SJSA1 (cell line): Measurements from ENCODE around the gene AXIN1. TPM values are rescaled to one million over a fixed set of nuclear protein-coding genes. Genes with fewer than 3 reads are reported as not detected.

Source experiments
- DNase-seq, 2 experiments: peaks; one replicate each; pipeline ENCODE4 v3.0.0-alpha.2; 2015 to 2020; ENCODE audit warnings: low spot score in 2 of 2, low read depth in 1 of 2
- H3K27ac ChIP-seq: fragments of 250-450 bp; sonication (Bioruptor Pico); 2 replicates; pipeline ENCODE4 v1.5.1; 2020; ENCODE audit warnings: mild to moderate bottlenecking, moderate library complexity
- H3K27me3 ChIP-seq: fragments of 250-450 bp; sonication (Bioruptor Pico); replicated peaks from 2 replicates; pipeline ENCODE4 v1.5.1; 2020; ENCODE audit warnings: mild to moderate bottlenecking, moderate library complexity
- H3K36me3 ChIP-seq: fragments of 250-450 bp; sonication (Bioruptor Pico); 2 replicates; pipeline ENCODE4 v1.5.1; 2020; ENCODE audit warnings: mild to moderate bottlenecking
- H3K4me1 ChIP-seq: fragments of 250-450 bp; sonication (Bioruptor Pico); replicated peaks from 2 replicates; pipeline ENCODE4 v1.6.1; 2021; ENCODE audit warnings: mild to moderate bottlenecking
- H3K4me3 ChIP-seq: fragments of 250-450 bp; sonication (Bioruptor Pico); 2 replicates; pipeline ENCODE4 v1.5.1; 2020; ENCODE audit warnings: mild to moderate bottlenecking
- H3K9me3 ChIP-seq: fragments of 250-450 bp; sonication (Bioruptor Pico); replicated peaks from 2 replicates; pipeline ENCODE4 v1.5.1; 2020; ENCODE audit warnings: mild to moderate bottlenecking
- total RNA-seq: library from RNA; depleted of rRNA; stranded (reverse); fragments of >200 nt; shearing (Covaris generic); gene quantifications from 2 replicates; pipeline ENCODE4 v1.2.3, GENCODE V29; 2014

Gene AXIN1
- total RNA-seq, 1 experiment from 2014 or later: 26.4 TPM

- H3K36me3 ChIP-seq: peaks cover 42% of the 10 kb centered on the region
- no peaks in the 10 kb centered on the region for H3K4me1 ChIP-seq
- no peaks in the 10 kb centered on the region for H3K27me3 ChIP-seq
- no peak for DNase-seq
- no peaks in the 10 kb centered on the region for H3K9me3 ChIP-seq
- no peak overlapping the region for H3K4me3 ChIP-seq
- H3K27ac ChIP-seq: no peak overlapping the region
Observed at GRCh38 chr16:293043-293775, 59.3 kb downstream of the AXIN1 start.

- peaks cover 5% of the 10 kb centered on the region; the same call in 1 of the 2 replicates for H3K9me3 ChIP-seq
- peaks cover 51% of the 10 kb centered on the region for H3K36me3 ChIP-seq
Observed at GRCh38 chr16:291539-291938, 61.0 kb downstream of the AXIN1 start.

GRCh38 chr16:290681-291405 is 61.7 kb downstream of the AXIN1 start:
- no peak for DNase-seq
- no peak overlapping the region for H3K27ac ChIP-seq
- no peaks in the 10 kb centered on the region for H3K27me3 ChIP-seq
- H3K9me3 ChIP-seq: peaks cover 7% of the 10 kb centered on the region; the same call in 1 of the 2 replicates
- H3K36me3 ChIP-seq: peaks cover 51% of the 10 kb centered on the region
- no peak overlapping the region for H3K4me3 ChIP-seq
- no peaks in the 10 kb centered on the region for H3K4me1 ChIP-seq

More at GRCh38 chr16:291539-291938, 61.0 kb downstream of the AXIN1 start:
- no peaks in the 10 kb centered on the region for H3K27me3 ChIP-seq
- no peaks in the 10 kb centered on the region for H3K4me1 ChIP-seq
- DNase-seq: no peak
- no peak overlapping the region for H3K27ac ChIP-seq
- no peak overlapping the region for H3K4me3 ChIP-seq

- H3K9me3 ChIP-seq: peaks cover 7% of the 10 kb centered on the region; the same call in 1 of the 2 replicates
- no peak for DNase-seq
- H3K36me3 ChIP-seq: peaks cover 51% of the 10 kb centered on the region
Observed at GRCh38 chr16:290015-290680, 62.4 kb downstream of the AXIN1 start.

GRCh38 chr16:289395-289997 is 63.0 kb downstream of the AXIN1 start:
- H3K9me3 ChIP-seq: peaks cover 7% of the 10 kb centered on the region; the same call in 1 of the 2 replicates
- H3K36me3 ChIP-seq: peaks cover 51% of the 10 kb centered on the region
- no peak for DNase-seq
- no peaks in the 10 kb centered on the region for H3K4me1 ChIP-seq
- H3K4me3 ChIP-seq: no peak overlapping the region
- no peak overlapping the region for H3K27ac ChIP-seq
- no peaks in the 10 kb centered on the region for H3K27me3 ChIP-seq

More at GRCh38 chr16:290015-290680, 62.4 kb downstream of the AXIN1 start:
- H3K27ac ChIP-seq: no peak overlapping the region
- no peaks in the 10 kb centered on the region for H3K4me1 ChIP-seq
- no peaks in the 10 kb centered on the region for H3K27me3 ChIP-seq
- H3K4me3 ChIP-seq: no peak overlapping the region

- H3K9me3 ChIP-seq: peaks cover 7% of the 10 kb centered on the region; the same call in 1 of the 2 replicates
- no peaks in the 10 kb centered on the region for H3K27me3 ChIP-seq
- H3K36me3 ChIP-seq: peaks cover 44% of the 10 kb centered on the region
- no peak overlapping the region for H3K27ac ChIP-seq
- no peaks in the 10 kb centered on the region for H3K4me1 ChIP-seq
- no peak for DNase-seq
- H3K4me3 ChIP-seq: no peak overlapping the region
Observed at GRCh38 chr16:287981-288920, 64.3 kb downstream of the AXIN1 start.

GRCh38 chr16:287298-287811 is 65.2 kb downstream of the AXIN1 start:
- H3K36me3 ChIP-seq: peaks cover 37% of the 10 kb centered on the region
- H3K27ac ChIP-seq: no peak overlapping the region
- DNase-seq: no peak
- H3K4me1 ChIP-seq: no peaks in the 10 kb centered on the region
- H3K4me3 ChIP-seq: no peak overlapping the region
- H3K27me3 ChIP-seq: 0 out of 2 replicates have a peak, but pooled peaks cover 3% of the 10 kb centered on the region
- peaks cover 7% of the 10 kb centered on the region; the same call in 1 of the 2 replicates for H3K9me3 ChIP-seq

- H3K9me3 ChIP-seq: peaks cover 7% of the 10 kb centered on the region; the same call in 1 of the 2 replicates
- H3K27me3 ChIP-seq: peaks cover 3% of the 10 kb centered on the region; the same call in 1 of the 2 replicates
- H3K36me3 ChIP-seq: peaks cover 36% of the 10 kb centered on the region
- no peak for DNase-seq
- no peaks in the 10 kb centered on the region for H3K4me1 ChIP-seq
- no peak overlapping the region for H3K27ac ChIP-seq
- H3K4me3 ChIP-seq: no peak overlapping the region
Observed at GRCh38 chr16:286491-287297, 65.8 kb downstream of the AXIN1 start.

GRCh38 chr16:285146-286055 is 67.1 kb downstream of the AXIN1 start:
- no peaks in the 10 kb centered on the region; the same call in 1 of the 2 replicates for H3K4me1 ChIP-seq
- H3K27me3 ChIP-seq: peaks cover 15% of the 10 kb centered on the region
- no peak overlapping the region for H3K4me3 ChIP-seq
- H3K27ac ChIP-seq: no peak overlapping the region
- peaks cover 7% of the 10 kb centered on the region; the same call in 1 of the 2 replicates for H3K9me3 ChIP-seq
- DNase-seq: no peak
- peaks cover 29% of the 10 kb centered on the region for H3K36me3 ChIP-seq

GRCh38 chr16:284204-285120 is 68.1 kb downstream of the AXIN1 start:
- Histone ChIP-seq H3K36me3 (peaks cover 27% of the 10 kb centered on the region), H3K27me3 (peaks cover 20% of the 10 kb centered on the region), H3K4me3 (no peak overlapping the region), H3K9me3 (peaks cover 7% of the 10 kb centered on the region; the same call in 1 of the 2 replicates), H3K27ac (no peak overlapping the region), H3K4me1 (no peaks in the 10 kb centered on the region; the same call in 1 of the 2 replicates)
- DNase-seq: no peak
